Neural crest cell (in vitro differentiated cells): ENCODE measurements around the gene LIF. TPM values are rescaled to one million over a fixed set of nuclear protein-coding genes. Genes with fewer than 3 reads are reported as not detected.

Experiments
- DNase-seq: peaks from one replicate; pipeline ENCODE4 v3.0.0; 2021; ENCODE audit warnings: low read depth, mixed read lengths, low spot score
- H3K27ac Mint-ChIP-seq: one replicate; pipeline ENCODE4 v1.8.0; 2021; ENCODE audit warnings: mild to moderate bottlenecking, mixed read lengths; ENCODE audit not compliant: unreplicated experiment
- H3K27me3 Mint-ChIP-seq: 2 replicates; pipeline ENCODE4 v1.8.0; 2021; ENCODE audit warnings: low read depth, mild to moderate bottlenecking, mixed read lengths
- H3K36me3 Mint-ChIP-seq: 2 replicates; pipeline ENCODE4 v1.8.0; 2021; ENCODE audit warnings: low read depth, mild to moderate bottlenecking, mixed read lengths
- H3K4me1 Mint-ChIP-seq: 2 replicates; pipeline ENCODE4 v1.8.0; 2021; ENCODE audit warnings: mixed read lengths
- H3K4me3 Mint-ChIP-seq: one replicate; pipeline ENCODE4 v1.8.0; 2021; ENCODE audit warnings: mild to moderate bottlenecking, mixed read lengths
- H3K9me3 Mint-ChIP-seq: 2 replicates; pipeline ENCODE4 v1.8.0; 2021; ENCODE audit warnings: mixed read lengths
- CTCF ChIP-seq: fragments of 200-600 bp; sonication (generic); conservative IDR thresholded peaks from 2 replicates; pipeline ENCODE4 v1.5.0; 2021; ENCODE audit warnings: antibody characterized with exemption, mild to moderate bottlenecking
- total RNA-seq: library from RNA; stranded (reverse); gene quantifications from 2 replicates; pipeline ENCODE4 v1.2.1, GENCODE V29; 2021

The LIF gene
- total RNA-seq, 1 donor from 2014 or later = 1.1 TPM

- Mint-ChIP-seq H3K4me1 (peaks cover 53% of the 10 kb centered on the region), H3K27me3 (peaks cover 24% of the 10 kb centered on the region), H3K4me3 (no peak overlapping the region), H3K27ac (no peak overlapping the region), H3K36me3 (no peaks in the 10 kb centered on the region), H3K9me3 (no peaks in the 10 kb centered on the region)
- DNase-seq = no peak
- TF ChIP-seq CTCF = no peak
Observed at GRCh38 chr22:30209642-30210041, 36.9 kb downstream of the LIF start.

GRCh38 chr22:30208631-30209603, 37.6 kb downstream of the LIF start:
- Mint-ChIP-seq H3K27ac (peak overlapping the region; percentile 72), H3K27me3 (peaks cover 24% of the 10 kb centered on the region), H3K4me1 (peaks cover 53% of the 10 kb centered on the region), H3K36me3 (no peaks in the 10 kb centered on the region), H3K4me3 (no peak overlapping the region), H3K9me3 (no peaks in the 10 kb centered on the region)
- no peak for DNase-seq
- no peak for TF ChIP-seq CTCF

- Mint-ChIP-seq H3K9me3 (no peaks in the 10 kb centered on the region), H3K27me3 (peaks cover 24% of the 10 kb centered on the region), H3K36me3 (no peaks in the 10 kb centered on the region), H3K27ac (peak overlapping the region; percentile 50), H3K4me1 (peaks cover 48% of the 10 kb centered on the region), H3K4me3 (no peak overlapping the region)
- DNase-seq = no peak
- no peak for TF ChIP-seq CTCF
Observed at GRCh38 chr22:30206944-30207343, 39.6 kb downstream of the LIF start.

- Mint-ChIP-seq H3K27me3 (peaks cover 15% of the 10 kb centered on the region), H3K36me3 (no peaks in the 10 kb centered on the region), H3K4me3 (no peak overlapping the region), H3K4me1 (peaks cover 39% of the 10 kb centered on the region), H3K27ac (peak overlapping the region; percentile 24), H3K9me3 (peaks cover 3% of the 10 kb centered on the region)
- no peak for DNase-seq
- TF ChIP-seq CTCF = no peak
Observed at GRCh38 chr22:30205281-30206115, 41.1 kb downstream of the LIF start.

GRCh38 chr22:30204742-30205111, 41.8 kb downstream of the LIF start:
- H3K36me3 Mint-ChIP-seq = no peaks in the 10 kb centered on the region
- peaks cover 10% of the 10 kb centered on the region for H3K27me3 Mint-ChIP-seq
- TF ChIP-seq CTCF = no peak
- H3K4me1 Mint-ChIP-seq = peaks cover 32% of the 10 kb centered on the region
- no peak overlapping the region for H3K4me3 Mint-ChIP-seq
- no peak overlapping the region for H3K27ac Mint-ChIP-seq
- H3K9me3 Mint-ChIP-seq = peaks cover 3% of the 10 kb centered on the region
- no peak for DNase-seq
